ENCODE data around the gene SPC24.

DNA sequence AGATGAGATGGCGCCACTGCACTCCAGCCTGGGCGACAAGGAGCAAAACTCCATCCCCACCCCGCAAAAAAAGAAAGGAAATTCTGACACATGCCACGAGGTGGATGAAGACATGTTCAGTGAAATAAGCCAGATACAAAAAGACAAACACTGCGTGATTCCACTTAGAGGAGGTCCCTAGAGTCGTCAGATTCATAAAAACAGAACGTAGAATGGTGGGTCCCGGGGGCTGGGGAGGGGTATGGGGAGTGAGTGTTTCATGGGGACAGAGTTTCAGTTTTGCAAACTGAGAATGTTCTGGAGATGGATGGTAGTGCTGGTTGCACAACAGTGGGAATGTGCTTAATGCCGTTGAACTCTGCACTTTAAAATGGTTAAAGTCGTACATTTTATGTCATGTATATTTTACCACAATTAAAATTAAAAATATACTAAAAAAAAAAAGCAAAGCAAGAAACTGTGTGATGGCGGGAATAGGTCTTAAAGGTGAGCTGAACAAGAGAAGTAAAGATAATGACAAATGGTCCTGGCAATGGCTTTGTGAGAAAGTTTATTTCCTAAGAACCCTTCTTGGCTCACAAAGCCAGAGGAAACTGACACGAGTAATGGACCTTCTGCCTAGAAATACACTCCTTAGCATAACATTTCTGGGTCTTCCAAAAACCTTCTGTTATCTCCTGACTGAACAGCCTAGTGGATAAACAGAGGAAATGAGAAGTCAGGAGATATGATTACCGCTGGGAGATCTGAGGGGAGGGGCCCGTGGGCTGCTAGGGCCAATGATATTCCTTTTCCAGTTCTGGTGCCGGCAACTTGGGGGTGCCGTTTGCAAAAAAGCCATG is 4.2 kb upstream of the SPC24 start:
- no peak for TF ChIP-seq BHLHE40 (IDR thresholded peaks at IDR 0.05; ENCODE audit: low read depth, low read length)
- TF ChIP-seq RAD21 (IDR thresholded peaks at IDR 0.05; ENCODE audit: low read length): no peak
- TF ChIP-seq, protein P1, sequence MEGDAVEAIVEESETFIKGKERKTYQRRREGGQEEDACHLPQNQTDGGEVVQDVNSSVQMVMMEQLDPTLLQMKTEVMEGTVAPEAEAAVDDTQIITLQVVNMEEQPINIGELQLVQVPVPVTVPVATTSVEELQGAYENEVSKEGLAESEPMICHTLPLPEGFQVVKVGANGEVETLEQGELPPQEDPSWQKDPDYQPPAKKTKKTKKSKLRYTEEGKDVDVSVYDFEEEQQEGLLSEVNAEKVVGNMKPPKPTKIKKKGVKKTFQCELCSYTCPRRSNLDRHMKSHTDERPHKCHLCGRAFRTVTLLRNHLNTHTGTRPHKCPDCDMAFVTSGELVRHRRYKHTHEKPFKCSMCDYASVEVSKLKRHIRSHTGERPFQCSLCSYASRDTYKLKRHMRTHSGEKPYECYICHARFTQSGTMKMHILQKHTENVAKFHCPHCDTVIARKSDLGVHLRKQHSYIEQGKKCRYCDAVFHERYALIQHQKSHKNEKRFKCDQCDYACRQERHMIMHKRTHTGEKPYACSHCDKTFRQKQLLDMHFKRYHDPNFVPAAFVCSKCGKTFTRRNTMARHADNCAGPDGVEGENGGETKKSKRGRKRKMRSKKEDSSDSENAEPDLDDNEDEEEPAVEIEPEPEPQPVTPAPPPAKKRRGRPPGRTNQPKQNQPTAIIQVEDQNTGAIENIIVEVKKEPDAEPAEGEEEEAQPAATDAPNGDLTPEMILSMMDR (conservative IDR thresholded peaks at IDR 0.05; ENCODE audit: low read depth, low read length): no peak; the same call in 1 of the 2 replicates
- no peak for TF ChIP-seq FOS (IDR thresholded peaks at IDR 0.05; ENCODE audit: low read depth, low read length)
- TF ChIP-seq POLR2A (IDR thresholded peaks at IDR 0.05; ENCODE audit: low read depth, low read length): no peak
- TF ChIP-seq CEBPB (IDR thresholded peaks at IDR 0.05; ENCODE audit: low read depth, low read length): peak; percentile 88
- TF ChIP-seq NFE2L2 (IDR thresholded peaks at IDR 0.05; ENCODE audit: low read depth, low read length): no peak
- no peak for TF ChIP-seq RFX5 (IDR thresholded peaks at IDR 0.05; ENCODE audit: low read depth, low read length)
- no peak for TF ChIP-seq RCOR1 (IDR thresholded peaks at IDR 0.05; ENCODE audit: insufficient replicate concordance, low read length)
